GM21723 (cell line): ENCODE data around the gene NOXA1.
"Not testable (repeated sequence)": the region's sequence is repeated elsewhere in the genome, so short reads cannot be mapped to it uniquely, and the experiment has no call there.

Experiments used
- ATAC-seq: cut with Tn5 transposase; IDR thresholded peaks from one replicate; pipeline ENCODE4 v1.9.1; 2021; ENCODE audit warnings: mild to moderate bottlenecking, moderate library complexity; ENCODE audit not compliant: unreplicated experiment

NOXA1 gene, protein sequence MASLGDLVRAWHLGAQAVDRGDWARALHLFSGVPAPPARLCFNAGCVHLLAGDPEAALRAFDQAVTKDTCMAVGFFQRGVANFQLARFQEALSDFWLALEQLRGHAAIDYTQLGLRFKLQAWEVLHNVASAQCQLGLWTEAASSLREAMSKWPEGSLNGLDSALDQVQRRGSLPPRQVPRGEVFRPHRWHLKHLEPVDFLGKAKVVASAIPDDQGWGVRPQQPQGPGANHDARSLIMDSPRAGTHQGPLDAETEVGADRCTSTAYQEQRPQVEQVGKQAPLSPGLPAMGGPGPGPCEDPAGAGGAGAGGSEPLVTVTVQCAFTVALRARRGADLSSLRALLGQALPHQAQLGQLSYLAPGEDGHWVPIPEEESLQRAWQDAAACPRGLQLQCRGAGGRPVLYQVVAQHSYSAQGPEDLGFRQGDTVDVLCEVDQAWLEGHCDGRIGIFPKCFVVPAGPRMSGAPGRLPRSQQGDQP

DNA sequence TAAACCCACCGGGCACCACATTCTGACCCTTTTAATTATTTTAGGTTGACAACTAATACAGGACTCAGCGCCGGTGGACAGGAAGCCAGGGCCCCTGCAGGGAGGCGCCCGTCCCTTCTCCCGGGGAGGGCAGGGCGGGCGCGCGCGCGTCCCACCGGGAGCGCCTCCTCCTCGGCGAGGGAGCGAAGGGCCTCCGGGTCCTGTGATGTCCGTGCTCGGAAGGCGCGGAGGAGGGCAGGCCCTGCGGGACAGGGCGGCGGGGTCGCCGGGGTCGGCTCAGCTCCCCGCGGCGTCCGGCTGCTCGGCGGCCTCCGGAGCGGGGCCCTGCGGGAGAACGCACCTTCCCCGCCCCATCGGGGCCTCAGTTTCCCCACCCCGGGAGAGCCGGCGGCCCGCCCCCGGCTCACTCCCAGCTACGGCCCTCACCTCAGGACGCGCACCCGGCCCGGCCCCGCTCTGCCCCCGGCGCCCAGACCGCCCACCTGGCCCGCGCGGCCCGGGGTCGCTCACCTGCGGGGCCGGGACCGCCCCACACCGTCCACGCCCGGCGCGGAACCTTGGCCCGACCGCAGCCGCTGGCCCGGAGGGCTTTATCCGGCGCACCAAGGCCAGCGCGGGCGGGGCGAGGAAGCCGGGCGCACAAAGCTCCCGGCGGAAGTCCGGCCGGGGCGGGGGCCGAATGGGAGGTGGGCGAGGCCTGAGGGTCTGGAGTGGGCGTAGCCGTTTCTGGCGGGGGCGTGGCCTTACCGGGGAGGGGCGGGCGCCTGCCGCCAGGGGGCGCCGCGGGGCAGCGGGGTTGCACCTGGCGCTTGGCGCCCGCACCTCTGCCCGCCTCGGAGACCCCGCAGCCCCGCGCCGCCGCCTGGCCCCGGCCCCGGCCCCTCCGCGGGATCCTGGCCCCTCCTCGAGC, at the start of gene NOXA1, which contains the start of gene EXD3:
TSS of gene NOXA1 (plus strand) at position 790 of the 910 bp plus-strand sequence. CDS start 137 bp downstream, outside the sequence.
TSS of gene EXD3 (minus strand) at position 559 of the 910 bp plus-strand sequence. CDS start 27,805 bp downstream, outside the sequence.
- ATAC-seq = peak; percentile 75

DNA sequence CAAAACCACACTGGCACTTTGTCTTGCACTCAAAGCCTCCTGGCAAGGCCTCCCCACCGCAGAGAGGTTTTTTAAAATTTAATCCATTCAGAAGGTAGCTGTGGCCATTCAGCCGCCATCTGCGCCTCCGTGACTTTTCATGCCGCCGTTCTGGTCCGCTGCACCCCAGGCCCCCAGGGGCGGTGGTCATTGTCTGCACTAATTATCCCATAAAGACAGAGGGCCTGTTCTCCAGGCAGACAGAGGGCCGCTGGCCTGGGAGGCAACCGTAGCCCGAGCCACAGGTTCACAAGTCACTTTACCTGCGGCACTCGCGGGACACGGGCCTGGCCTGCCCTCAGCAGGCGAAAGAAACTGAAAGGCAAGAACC, 49.6 kb upstream of the NOXA1 start:
- no peak for ATAC-seq

DNA sequence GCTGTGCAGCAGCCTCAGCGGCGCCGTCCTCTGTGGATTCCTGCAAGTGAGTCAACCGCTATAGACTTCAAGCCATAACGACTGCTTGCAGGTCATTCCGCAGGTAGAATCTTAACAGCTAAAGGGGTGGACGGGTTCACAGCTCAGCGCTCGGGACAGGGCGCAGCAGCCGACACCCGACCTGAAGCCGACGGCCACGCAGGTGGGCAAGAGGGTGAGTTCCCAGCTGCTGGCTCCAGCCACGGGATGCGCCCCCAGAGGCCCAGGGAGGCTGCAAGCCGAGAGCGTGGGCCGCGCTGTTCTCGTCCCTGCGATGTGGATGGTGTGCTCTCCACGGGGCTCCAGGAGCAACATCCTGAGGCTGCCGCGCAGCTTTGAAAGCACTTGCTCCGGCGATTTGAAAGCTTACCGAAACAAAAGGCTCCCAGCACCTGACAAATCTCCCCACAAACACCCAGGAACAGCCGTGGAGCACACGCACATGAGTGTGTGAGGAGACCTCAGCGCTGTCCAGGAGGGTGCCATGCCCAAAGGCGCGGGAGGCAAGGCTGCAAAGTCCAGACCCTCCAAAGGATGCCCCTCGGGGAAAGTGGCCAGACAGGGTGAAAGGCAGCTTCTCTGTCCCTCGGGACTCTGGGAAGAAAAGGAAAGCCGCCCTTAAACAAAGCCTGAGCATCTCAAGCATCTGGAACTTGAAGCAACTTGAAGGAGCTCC, 48.9 kb upstream of the NOXA1 start:
- no peak for ATAC-seq

DNA sequence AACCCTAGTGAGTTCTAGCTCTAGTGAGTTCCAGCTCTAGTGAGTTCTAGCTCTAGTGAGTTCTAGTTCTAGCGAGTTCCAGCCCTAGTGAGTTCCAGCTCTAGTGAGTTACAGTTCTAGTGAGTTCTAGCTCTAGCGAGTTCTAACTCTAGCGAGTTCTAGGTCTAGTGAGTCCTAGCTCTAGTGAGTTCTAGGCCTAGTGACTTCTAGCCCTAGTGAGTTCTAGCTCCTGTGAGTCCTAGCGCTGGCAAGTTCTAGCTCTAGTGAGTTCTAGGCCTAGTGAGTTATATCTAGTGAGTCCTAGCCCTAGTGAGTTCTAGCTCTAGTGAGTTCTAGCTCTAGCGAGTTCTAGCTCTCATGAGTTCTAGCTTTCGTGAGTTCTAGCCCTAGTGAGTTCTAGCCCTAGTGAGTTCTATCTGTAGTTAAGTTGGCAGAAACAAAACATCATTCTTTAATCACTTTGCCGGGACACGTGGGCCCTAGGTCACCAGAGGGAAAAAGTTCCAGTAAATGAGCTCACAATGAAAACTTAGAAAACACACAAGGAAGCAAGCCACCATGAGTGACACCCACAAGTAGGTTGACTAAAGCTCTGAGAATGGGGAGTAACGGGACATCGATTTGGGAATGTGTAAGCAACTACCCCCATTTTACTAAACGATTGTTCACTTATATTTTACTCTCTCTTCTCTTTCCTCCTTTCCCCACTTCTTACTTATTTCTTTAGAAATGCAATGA, 47.7 kb upstream of the NOXA1 start:
- no peak for ATAC-seq

DNA sequence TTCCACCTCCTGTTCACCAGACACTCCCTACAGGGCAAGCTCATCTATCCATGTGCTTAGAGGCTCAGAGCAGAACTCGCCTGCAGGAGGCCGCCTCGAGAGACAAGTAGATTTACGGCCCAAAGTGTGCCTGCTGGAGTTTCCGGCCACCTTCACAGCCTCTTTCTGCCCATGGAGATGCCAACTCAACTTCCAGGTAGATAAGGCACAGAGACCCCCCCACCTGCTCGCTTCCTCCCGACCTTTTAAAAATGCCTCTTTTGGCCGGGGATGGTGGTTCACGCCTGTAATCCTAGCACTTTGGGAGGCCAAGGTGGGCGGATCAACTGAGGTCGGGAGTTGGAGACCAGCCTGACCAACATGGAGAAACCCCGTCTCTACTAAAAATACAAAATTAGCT, 46.8 kb upstream of the NOXA1 start:
- ATAC-seq = no peak

DNA sequence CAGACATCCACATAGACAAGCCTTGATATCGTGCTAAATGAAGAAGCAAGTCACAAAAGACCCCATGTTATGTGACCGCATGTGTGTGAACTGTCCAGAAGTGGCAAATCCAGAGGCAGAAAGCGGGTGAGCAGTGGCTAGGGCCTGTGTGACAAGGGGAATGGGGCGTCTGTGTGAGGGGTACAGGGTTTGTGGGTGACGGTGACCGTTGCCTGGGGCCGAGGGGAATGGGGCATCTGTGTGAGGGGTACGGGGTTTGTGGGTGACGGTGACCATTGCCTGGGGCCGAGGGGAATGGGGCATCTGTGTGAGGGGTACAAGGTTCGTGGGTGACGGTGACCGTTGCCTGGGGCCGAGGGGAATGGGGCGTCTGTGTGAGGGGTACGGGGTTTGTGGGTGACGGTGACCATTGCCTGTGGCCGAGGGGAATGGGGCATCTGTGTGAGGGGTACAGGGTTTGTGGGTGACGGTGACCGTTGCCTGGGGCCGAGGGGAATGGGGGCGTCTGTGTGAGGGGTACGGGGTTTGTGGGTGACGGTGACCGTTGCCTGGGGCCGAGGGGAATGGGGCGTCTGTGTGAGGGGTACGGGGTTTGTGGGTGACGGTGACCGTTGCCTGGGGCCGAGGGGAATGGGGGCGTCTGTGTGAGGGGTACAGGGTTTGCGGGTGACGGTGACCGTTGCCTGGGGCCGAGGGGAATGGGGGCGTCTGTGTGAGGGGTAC, 44.3 kb upstream of the NOXA1 start:
- ATAC-seq = not testable (repeated sequence)

DNA sequence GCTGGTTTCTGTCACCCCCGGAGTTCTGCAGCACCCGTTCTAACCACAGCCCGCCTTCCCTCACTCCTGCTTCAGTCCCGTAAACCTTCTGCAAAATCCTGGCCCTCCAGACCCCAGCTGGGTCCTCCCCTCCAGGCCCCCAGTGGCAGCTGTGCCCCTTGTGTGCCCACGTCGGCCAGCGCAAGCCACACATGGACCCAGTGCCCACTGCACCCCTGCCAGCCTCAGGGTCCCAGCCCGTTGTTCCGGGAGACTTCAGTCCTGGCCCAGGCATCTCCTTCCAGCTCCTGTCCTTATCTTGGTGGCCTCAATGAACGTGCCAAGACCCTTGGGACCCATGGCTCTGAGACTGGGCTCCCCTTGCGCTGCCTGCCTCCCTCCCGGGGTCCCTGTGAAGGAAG, 43.4 kb upstream of the NOXA1 start:
- no peak for ATAC-seq

DNA sequence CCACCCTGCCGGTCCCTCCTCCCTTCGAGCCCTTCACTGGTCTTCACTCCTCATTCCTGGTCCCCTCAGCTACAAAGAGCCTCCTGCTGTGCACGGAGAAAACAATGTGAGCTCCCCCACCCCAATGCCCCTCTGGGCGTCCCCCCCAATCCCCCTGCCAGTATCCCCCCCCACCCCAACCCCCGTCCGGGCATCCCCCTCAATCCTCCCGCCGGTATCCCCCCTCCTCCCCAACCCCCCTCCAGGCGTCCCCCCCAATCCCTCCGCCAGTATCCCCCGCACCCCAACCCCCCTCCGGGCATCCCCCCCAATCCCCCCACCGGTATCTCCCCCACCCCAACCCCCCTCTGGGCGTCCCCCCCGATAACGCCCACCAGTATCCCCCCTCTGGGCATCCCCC, 43.0 kb upstream of the NOXA1 start:
- ATAC-seq = no peak

DNA sequence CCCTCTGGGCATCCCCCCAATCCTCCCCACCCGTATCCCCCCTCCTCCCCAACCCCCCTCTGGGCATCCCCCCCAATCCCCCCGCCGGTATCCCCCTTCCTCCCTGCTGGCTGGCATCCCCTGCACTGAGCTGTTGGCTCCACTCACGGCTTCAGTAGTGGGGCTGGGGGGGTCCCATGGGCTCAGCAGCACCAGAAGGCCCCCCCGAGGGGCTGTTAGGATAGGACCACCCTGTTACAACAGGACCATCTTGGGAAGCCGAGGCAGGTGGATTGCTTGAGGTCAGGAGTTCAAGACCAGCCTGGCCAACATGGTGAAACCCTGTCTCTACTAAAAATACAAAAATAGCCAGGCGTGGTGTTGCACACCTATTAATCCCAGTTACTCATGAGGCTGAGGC, 42.6 kb upstream of the NOXA1 start:
- no peak for ATAC-seq

DNA sequence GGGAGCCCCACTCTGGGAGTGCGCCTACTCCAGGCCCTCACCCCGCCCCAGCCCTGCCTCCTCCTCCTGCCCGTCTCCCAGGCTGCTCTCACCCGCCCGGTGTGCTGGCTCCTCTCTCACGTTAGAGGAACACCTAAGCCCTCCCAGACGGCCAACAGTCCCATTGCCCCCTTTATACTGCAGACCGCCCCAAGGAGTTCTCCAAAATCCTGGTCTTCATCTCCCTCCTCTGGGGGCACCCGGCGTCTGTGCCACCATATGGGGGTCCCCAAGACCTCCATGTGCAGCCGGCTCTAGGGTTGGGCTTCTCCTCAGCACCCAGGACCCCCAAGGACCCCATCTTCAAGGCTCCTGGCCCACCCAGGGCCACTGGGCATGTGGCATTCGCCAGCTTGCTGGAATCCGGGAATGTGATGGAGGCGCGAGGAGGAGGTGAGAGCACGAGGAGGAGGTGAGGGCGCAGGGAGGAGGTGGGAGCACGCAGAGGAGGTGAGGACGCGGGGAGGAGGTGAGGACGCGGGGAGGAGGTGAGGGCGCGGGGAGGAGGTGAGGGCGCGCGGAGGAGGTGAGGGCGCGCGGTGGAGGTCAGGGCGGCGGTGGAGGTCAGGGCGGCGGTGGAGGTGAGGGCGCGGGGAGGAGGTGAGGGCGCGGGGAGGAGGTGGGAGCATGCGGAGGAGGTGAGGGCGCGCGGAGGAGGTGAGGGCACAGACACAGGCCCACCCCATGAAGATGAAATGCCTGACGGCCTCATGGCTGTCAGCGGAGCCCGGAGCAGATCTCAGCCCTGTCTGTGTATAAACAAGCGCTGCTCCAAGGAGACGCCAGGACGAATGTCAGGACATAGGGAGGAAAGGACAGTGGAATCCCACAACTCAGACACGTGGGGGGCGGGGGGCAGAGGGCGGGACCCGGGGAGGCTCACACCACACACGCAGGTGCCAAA, 41.4 kb upstream of the NOXA1 start:
- no peak for ATAC-seq

DNA sequence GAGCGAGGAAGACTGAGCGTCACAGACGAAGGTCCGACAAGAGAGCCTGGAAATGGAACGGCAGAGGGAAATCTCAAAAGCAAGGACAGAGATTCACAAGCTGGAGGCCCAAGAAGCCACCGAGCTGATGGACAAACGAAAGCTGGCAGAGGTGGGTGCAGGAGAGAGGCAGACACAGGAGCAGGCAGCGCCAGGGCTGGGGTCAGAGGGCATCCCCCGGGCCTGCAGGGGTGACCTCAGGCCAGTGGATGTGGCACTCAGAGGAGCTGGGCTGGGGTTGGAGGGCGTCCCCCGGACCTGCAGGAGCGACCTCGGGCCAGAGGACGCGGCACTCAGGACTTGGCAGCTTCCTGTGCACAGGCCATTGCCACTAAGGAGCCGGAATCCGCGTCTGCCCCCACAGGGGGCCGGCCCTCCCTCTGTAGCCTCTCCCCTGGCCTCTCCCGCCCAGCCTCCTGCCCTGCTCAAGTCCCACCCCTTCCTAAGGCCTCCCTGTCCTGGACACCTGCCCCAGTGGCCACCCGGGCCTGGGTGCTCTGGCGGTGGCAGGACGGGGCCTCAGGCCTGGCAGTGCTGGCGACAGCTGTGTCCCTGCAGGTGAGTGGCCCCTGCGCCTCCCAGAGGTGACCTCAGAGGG, 40.6 kb upstream of the NOXA1 start:
- ATAC-seq = no peak

DNA sequence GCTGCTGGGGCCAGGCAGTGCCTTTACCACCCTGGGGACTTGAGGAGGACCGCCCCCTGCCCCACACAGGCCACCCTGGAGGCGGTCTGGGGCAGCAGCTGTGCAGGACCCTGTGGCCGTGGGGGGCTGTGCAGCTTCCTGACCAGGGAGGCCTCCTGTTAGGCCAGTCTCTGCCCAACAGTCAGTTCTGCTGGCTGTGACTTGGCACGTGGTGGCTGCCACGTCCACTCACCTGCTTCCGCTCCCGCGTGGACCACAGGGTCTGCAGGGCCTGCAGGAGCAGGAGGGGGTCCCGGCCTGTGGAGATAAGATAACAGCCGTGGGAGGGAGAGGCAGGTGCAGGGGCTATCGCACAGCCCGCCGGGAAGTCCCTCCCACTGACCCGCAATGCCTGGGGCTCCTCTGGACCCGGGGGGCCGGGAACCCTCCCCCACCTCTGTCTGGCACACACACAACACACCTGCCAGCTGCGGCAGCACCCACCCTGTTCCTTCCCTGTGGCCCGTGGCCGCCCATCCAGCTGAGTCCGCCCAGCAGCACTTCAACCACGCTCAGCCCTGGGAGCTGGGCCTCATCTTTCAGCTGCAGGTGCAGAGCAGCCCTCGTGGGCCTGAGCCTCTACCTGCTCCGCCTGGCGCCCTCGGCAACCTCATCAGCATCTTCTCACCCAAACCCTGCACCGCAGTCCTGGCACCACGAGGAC, 40.0 kb upstream of the NOXA1 start:
- no peak for ATAC-seq

DNA sequence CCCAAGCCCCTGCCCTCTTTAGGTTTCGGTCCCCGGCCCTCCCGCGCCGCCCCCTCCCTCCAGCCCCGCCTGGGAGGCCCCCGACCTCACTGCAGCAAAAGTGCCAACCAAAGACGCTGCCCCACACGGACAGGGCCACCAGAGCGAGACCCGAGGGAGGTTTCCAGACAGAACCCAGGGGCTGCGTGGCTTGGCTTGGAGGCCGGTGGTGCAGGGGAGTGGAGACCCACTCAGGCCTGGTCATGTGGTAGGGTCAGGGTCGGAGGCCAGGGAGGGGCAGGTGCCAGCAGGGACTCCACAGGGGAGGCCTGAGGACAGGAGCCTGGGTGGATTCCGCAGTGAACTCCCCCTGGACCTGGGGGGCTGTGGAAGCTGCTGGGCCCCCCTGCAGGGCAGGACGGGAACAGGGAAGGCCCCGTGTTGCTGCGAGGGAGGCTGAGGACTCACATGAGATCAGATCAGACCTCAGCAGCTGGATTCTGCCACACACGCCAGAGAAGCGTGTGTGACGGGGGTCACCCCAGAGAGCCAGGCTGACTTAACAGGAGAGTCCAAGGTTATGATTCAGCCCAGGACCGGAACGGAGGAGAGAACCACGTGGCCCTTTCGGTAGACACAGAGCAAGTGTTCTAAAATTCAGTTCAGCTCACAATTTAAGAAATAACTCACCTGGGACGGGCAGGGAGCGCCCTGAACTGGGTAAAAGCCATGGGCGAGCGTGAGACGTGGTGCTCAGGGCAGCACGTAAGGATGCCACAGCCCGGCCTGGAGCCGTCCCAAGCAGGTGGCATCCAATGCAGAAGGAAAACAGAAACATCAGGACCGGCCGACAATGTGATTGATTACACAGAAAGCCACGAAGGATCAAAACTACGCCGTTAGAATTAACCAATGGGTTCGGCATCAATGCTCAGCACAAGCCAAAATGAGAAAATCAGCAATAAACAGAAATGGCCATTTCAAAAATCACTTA, 39.1 kb upstream of the NOXA1 start:
- ATAC-seq = no peak

DNA sequence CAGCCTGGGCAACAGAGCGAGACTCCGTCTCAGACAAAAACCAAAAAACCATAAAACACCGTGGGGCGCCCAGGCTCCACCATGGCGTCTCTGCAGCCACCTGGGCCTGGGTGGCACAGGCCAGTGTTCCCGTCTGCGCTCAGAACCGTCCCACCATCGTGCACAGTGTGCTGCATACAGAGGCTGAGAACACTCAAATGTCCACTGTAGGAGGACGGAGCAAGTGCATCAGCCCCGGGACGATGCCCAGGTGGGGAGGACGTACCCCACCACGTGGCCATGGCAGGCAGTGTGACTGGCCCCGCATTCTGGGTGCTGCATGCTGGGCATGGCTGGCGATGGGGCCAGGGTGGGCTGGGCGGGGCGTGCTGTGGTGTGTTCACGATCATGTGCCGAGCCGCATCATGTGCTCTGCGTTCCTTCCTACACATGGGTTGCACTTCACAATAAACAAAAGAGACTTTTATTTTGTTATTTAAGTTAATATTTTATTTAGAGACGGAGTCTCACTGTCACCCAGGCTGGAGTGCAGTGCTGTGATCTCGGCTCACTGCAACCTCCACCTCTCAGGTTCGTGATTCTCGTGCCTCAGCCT, 38.0 kb upstream of the NOXA1 start:
- no peak for ATAC-seq

DNA sequence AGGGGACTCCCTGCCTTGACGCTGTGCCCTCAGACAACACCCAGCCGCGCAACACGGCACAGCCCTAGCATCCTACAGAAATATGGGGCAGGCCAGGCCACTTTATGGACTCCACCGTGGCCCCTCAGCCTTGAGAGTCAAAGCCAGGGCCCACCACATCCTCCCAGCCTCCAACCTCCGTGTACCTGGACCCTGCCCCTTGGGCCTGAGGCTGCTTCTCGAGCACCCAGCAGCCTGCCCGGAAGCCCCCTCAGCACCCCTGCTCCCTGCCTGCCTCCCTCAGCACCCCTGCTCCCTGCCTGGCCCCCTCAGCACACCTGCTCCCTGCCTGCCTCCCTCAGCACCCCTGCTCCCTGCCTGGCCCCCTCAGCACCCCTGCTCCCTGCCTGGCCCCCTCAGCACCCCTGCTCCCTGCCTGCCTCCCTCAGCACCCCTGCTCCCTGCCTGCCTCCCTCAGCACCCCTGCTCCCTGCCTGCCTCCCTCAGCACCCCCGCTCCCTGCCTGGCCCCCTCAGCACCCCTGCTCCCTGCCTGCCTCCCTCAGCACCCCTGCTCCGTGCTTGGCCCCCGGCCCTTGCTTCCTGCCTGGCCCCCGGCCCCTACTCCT, 36.6 kb upstream of the NOXA1 start:
- not testable (repeated sequence) for ATAC-seq
